ENCODE measurements around the gene NKPD1. TPM values are rescaled to one million over a fixed set of nuclear protein-coding genes. Genes with fewer than 3 reads are reported as not detected.

The NKPD1 gene
- total and polyA plus RNA-seq, 10 of the 15 experiments (the other 5 are each of a cell fraction or from before 2014, with no cell fraction given): 0.05 to 0.18 (median 0.06) TPM; not detected in 7

GRCh38 chr19:45147835-45148676 lies 12.7 kb downstream of the NKPD1 start:
- no peak for ATAC-seq
- no peak for FAIRE-seq
- CTCF ChIA-PET: interaction anchor here (0.6 to 1.6 kb wide), 3 partner anchors 9 to 39 kb away, joined by 3 read pairs; no protein-coding TSS in a partner anchor
- no peak for TF ChIP-seq PBX3 (IDR thresholded peaks at IDR 0.05; ENCODE audit: insufficient replicate concordance, low read depth, low read length)
- TF ChIP-seq NFIC (IDR thresholded peaks at IDR 0.05; ENCODE audit: low read depth, low read length): no peak
- TF ChIP-seq CREB1 (IDR thresholded peaks at IDR 0.05; ENCODE audit: low read depth): no peak
- no peak for TF ChIP-seq TAF1 (IDR thresholded peaks at IDR 0.05; ENCODE audit: borderline replicate concordance, low read depth, low read length)
- TF ChIP-seq BCL11A (IDR thresholded peaks at IDR 0.05; ENCODE audit: low read depth, low read length): no peak
- TF ChIP-seq CTCF (IDR thresholded peaks at IDR 0.05 in 2 of 3, conservative IDR thresholded peaks at IDR 0.05 in 1 of 3; ENCODE audit: control insufficient read depth in 2 of 3, extremely low read depth in 1 of 3, insufficient read depth in 1 of 3, low read depth in 3 of 3, low read length in 3 of 3): no peak
- TF ChIP-seq EED (IDR thresholded peaks at IDR 0.05; ENCODE audit: low read depth): no peak
- no peak for TF ChIP-seq KLF5 (IDR thresholded peaks at IDR 0.05; ENCODE audit: partially characterized antibody)
- TF ChIP-seq MLLT1 (IDR thresholded peaks at IDR 0.05): no peak
- no peak for TF ChIP-seq RAD51 (IDR thresholded peaks at IDR 0.05)
- TF ChIP-seq CHD1 (IDR thresholded peaks at IDR 0.05; ENCODE audit: low read depth, low read length): no peak
- TF ChIP-seq SREBF1 (IDR thresholded peaks at IDR 0.05; ENCODE audit: low read length): no peak
- no peak for TF ChIP-seq BHLHE40 (IDR thresholded peaks at IDR 0.05; ENCODE audit: borderline replicate concordance in 1 of 2, low read depth in 2 of 2, low read length in 1 of 2)
- no peak for TF ChIP-seq NR2C1 (IDR thresholded peaks at IDR 0.05)

More at GRCh38 chr19:45147835-45148676, 12.7 kb downstream of the NKPD1 start:
- no peak for DNase-seq (ENCODE audit: low read depth, low spot score)
- no TSS peak for BruUV-seq (replicated peaks)
- SMC1A ChIA-PET (ENCODE audit: uncharacterized antibody, unreplicated experiment): interaction anchor here (0.8 kb wide), 1 partner anchor 31 kb away, joined by 3 read pairs; no protein-coding TSS in a partner anchor
- WGBS (ENCODE audit: insufficient coverage, insufficient replicate concordance, low lambda C conversion rate, missing lambda C conversion rate): 87% methylated on average over 18 of the region's 18 CpGs
- H2AFZ ChIP-seq (ENCODE audit: control insufficient read depth, low read depth, low read length): no peak overlapping the region
- POLR2A ChIA-PET: no interaction called here
- H3K27ac ChIP-seq (ENCODE audit: control insufficient read depth, insufficient read depth): no peak overlapping the region
- RAD21 ChIA-PET (ENCODE audit: unreplicated experiment): no interaction called here
- H3K79me2 ChIP-seq (ENCODE audit: control insufficient read depth, insufficient read depth, low read length): no peaks in the 10 kb centered on the region
- no peak overlapping the region for H3K4me3 ChIP-seq
- in situ Hi-C loops (cut with MboI): no loop called here
- no peak overlapping the region for H3K4me2 ChIP-seq (ENCODE audit: control insufficient read depth, insufficient read depth)
- intact Hi-C loops (cut with micrococcal nuclease; ENCODE audit: unreplicated experiment): no loop called here
- H4K20me1 ChIP-seq (ENCODE audit: control insufficient read depth, insufficient read depth): no peaks in the 10 kb centered on the region
- H3K9me3 ChIP-seq (replicated peaks; ENCODE audit: control insufficient read depth, insufficient read depth, low read length): no peaks in the 10 kb centered on the region; the same call in 2 of the 3 replicates
- H3K27me3 ChIP-seq (replicated peaks in 1 of 2; ENCODE audit: control insufficient read depth in 2 of 2, insufficient read depth in 2 of 2, low read length in 1 of 2): peaks cover 4 to 6% of the 10 kb centered on the region in 2 experiments; a peak in 3 of 4 replicates
- H3K36me3 ChIP-seq (ENCODE audit: control insufficient read depth in 2 of 2, insufficient read depth in 2 of 2, low read length in 1 of 2): peaks cover 0 to 17% of the 10 kb centered on the region in 2 experiments; a peak in 3 of 4 replicates
- H3K4me1 ChIP-seq (ENCODE audit: control insufficient read depth, insufficient read depth, low read length): peaks cover 6% of the 10 kb centered on the region
- no peak overlapping the region for H3K9ac ChIP-seq (ENCODE audit: control insufficient read depth, insufficient read depth, low read length)
